Duodenal mucosa (tissue), 2 donors: ENCODE measurements around the gene RIN3.

Experiments
- H3K27ac ChIP-seq: one replicate; pipeline ENCODE4 v1.7.0; 2013; ENCODE audit warnings: low read depth, low read length
- H3K27me3 ChIP-seq, 2 donors: one replicate each; pipeline ENCODE4 v1.7.0; 2013; ENCODE audit warnings: low read length in 2 of 2, control low read depth in 1 of 2; ENCODE audit not compliant: insufficient read depth in 2 of 2, control insufficient read depth in 1 of 2
- H3K36me3 ChIP-seq, 2 donors: one replicate each; pipeline ENCODE4 v1.7.0; 2013; ENCODE audit warnings: low read length in 2 of 2, control low read depth in 1 of 2; ENCODE audit not compliant: insufficient read depth in 2 of 2, control insufficient read depth in 1 of 2
- H3K4me1 ChIP-seq, 2 donors: one replicate each; pipeline ENCODE4 v1.7.0; 2013; ENCODE audit warnings: low read length in 2 of 2, control low read depth in 1 of 2; ENCODE audit not compliant: insufficient read depth in 2 of 2, control insufficient read depth in 1 of 2
- H3K4me3 ChIP-seq, 2 donors: one replicate each; pipeline ENCODE4 v1.7.0; 2013; ENCODE audit warnings: low read length in 2 of 2, low read depth in 1 of 2
- H3K9ac ChIP-seq, 2 donors: one replicate each; pipeline ENCODE4 v1.7.0; 2013; ENCODE audit warnings: low read length in 2 of 2, low read depth in 1 of 2
- H3K9me3 ChIP-seq, 2 donors: one replicate each; pipeline ENCODE4 v1.7.0; 2013; ENCODE audit warnings: low read length in 2 of 2, control low read depth in 1 of 2; ENCODE audit not compliant: control insufficient read depth in 1 of 2

The RIN3 gene

GRCh38 chr14:92584816-92585215 is 71.2 kb downstream of the RIN3 start:
- Histone ChIP-seq H3K36me3 (peaks cover 3 to 7% of the 10 kb centered on the region in 2 donors), H3K27ac (no peak overlapping the region), H3K4me1 (peaks cover 13 to 29% of the 10 kb centered on the region in 2 donors), H3K27me3 (no peaks in the 10 kb centered on the region), H3K9ac (no peak overlapping the region), H3K9me3 (no peaks in the 10 kb centered on the region), H3K4me3 (no peak overlapping the region)

GRCh38 chr14:92585981-92586937 is 72.7 kb downstream of the RIN3 start:
- H3K4me3 ChIP-seq = no peak overlapping the region
- peaks cover 0 to 3% of the 10 kb centered on the region in 2 donors for H3K36me3 ChIP-seq
- H3K9ac ChIP-seq = no peak overlapping the region
- H3K27me3 ChIP-seq = no peaks in the 10 kb centered on the region
- no peak overlapping the region for H3K27ac ChIP-seq
- H3K4me1 ChIP-seq = peaks cover 13 to 29% of the 10 kb centered on the region in 2 donors
- no peaks in the 10 kb centered on the region for H3K9me3 ChIP-seq

- H3K4me3 ChIP-seq = no peak overlapping the region
- no peak overlapping the region for H3K27ac ChIP-seq
- peaks cover 0 to 3% of the 10 kb centered on the region in 2 donors for H3K36me3 ChIP-seq
- no peaks in the 10 kb centered on the region for H3K9me3 ChIP-seq
- no peak overlapping the region for H3K9ac ChIP-seq
- H3K4me1 ChIP-seq = peaks cover 13 to 29% of the 10 kb centered on the region in 2 donors
- H3K27me3 ChIP-seq = no peaks in the 10 kb centered on the region
Measured at GRCh38 chr14:92586963-92587699, 73.5 kb downstream of the RIN3 start.

GRCh38 chr14:92587700-92588085 is 74.1 kb downstream of the RIN3 start:
- Histone ChIP-seq H3K4me1 (peaks cover 13 to 25% of the 10 kb centered on the region in 2 donors), H3K36me3 (peaks cover 0 to 3% of the 10 kb centered on the region in 2 donors), H3K9me3 (no peaks in the 10 kb centered on the region), H3K9ac (no peak overlapping the region), H3K27me3 (no peaks in the 10 kb centered on the region), H3K27ac (no peak overlapping the region), H3K4me3 (no peak overlapping the region)

- Histone ChIP-seq H3K9me3 (no peaks in the 10 kb centered on the region), H3K4me3 (no peak overlapping the region), H3K9ac (no peak overlapping the region), H3K36me3 (peaks cover 0 to 6% of the 10 kb centered on the region in 2 donors), H3K27me3 (no peaks in the 10 kb centered on the region), H3K27ac (no peak overlapping the region), H3K4me1 (peaks cover 13 to 20% of the 10 kb centered on the region in 2 donors)
Measured at GRCh38 chr14:92589213-92589852, 75.8 kb downstream of the RIN3 start.

- no peak overlapping the region for H3K27ac ChIP-seq
- H3K27me3 ChIP-seq = no peaks in the 10 kb centered on the region
- no peaks in the 10 kb centered on the region for H3K9me3 ChIP-seq
- peaks cover 0 to 6% of the 10 kb centered on the region in 2 donors for H3K36me3 ChIP-seq
- H3K9ac ChIP-seq = no peak overlapping the region
- peaks cover 12 to 13% of the 10 kb centered on the region in 2 donors for H3K4me1 ChIP-seq
- no peak overlapping the region for H3K4me3 ChIP-seq
Measured at GRCh38 chr14:92590176-92590575, 76.6 kb downstream of the RIN3 start.

- Histone ChIP-seq H3K9me3 (no peaks in the 10 kb centered on the region), H3K9ac (no peak overlapping the region), H3K27me3 (no peaks in the 10 kb centered on the region), H3K36me3 (peaks cover 0 to 6% of the 10 kb centered on the region in 2 donors), H3K4me3 (no peak overlapping the region), H3K27ac (no peak overlapping the region), H3K4me1 (peaks cover 9 to 11% of the 10 kb centered on the region in 2 donors)
Measured at GRCh38 chr14:92590941-92591340, 77.4 kb downstream of the RIN3 start.

- peaks cover 11 to 16% of the 10 kb centered on the region in 2 donors for H3K4me1 ChIP-seq
- no peaks in the 10 kb centered on the region for H3K27me3 ChIP-seq
- H3K9me3 ChIP-seq = no peaks in the 10 kb centered on the region
- no peak overlapping the region for H3K27ac ChIP-seq
- H3K9ac ChIP-seq = no peak overlapping the region
- H3K36me3 ChIP-seq = peaks cover 0 to 6% of the 10 kb centered on the region in 2 donors
- H3K4me3 ChIP-seq = no peak overlapping the region
Measured at GRCh38 chr14:92591346-92591745, 77.8 kb downstream of the RIN3 start.

- H3K27me3 ChIP-seq = no peaks in the 10 kb centered on the region
- peaks cover 12 to 23% of the 10 kb centered on the region in 2 donors for H3K4me1 ChIP-seq
- H3K27ac ChIP-seq = no peak overlapping the region
- no peak overlapping the region for H3K9ac ChIP-seq
- H3K36me3 ChIP-seq = peaks cover 0 to 3% of the 10 kb centered on the region in 2 donors
- H3K9me3 ChIP-seq = no peaks in the 10 kb centered on the region
- H3K4me3 ChIP-seq = no peak overlapping the region
Measured at GRCh38 chr14:92595267-92595666, 81.7 kb downstream of the RIN3 start.
